ENCODE results near the gene SOX2. TPM values are rescaled to one million over a fixed set of nuclear protein-coding genes. Genes with fewer than 3 reads are reported as not detected.

The SOX2 gene
- total RNA-seq, 1 donor from 2014 or later: not detected

- peaks cover 98% of the 10 kb centered on the region for H3K27me3 Mint-ChIP-seq (ENCODE audit: low read depth)
These were observed 14.9 kb downstream of the SOX2 start for GRCh38 chr3:181726351-181727330.

DNA sequence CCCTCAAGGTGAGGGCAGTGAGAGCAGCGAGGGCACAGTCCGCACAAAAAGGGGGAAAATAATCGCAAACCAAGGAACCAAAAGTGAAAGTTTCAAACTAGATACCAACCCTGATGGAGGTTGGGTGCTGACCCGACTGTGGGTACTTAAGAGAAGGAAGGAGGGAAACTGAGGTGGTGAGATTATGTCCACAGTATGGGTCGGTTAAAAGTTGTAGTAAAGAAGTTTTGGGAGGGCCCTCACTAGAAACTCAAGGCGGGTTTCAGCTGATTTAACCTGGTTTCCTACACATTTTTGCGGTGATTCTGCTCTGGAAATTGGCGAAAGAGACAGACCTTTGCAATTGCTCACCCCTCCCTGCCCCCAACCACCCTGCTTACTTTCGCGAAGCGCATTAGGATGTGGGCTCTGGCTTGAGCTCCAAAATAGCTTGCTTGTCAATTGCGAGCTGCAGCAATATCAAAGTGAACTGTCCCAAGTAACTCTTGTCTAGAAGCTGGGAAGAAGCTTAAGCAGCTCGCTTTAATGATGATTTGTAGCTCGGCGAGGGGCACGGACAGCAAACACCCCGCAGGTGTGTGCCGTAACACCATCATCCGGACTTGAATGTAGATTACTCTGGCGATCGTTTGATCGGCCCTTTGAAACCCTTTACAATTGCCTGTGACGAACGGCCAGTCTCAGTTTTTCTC lies 15.8 kb downstream of the SOX2 start:
- DNase-seq (ENCODE audit: low spot score in 2 of 2, unreplicated experiment in 2 of 2): no peak
- peaks cover 14% of the 10 kb centered on the region for H3K4me1 Mint-ChIP-seq
- peaks cover 96% of the 10 kb centered on the region for H3K27me3 Mint-ChIP-seq (ENCODE audit: low read depth)
- peak overlapping the region; percentile 48 for H3K4me3 Mint-ChIP-seq
- TF ChIP-seq, protein P1, sequence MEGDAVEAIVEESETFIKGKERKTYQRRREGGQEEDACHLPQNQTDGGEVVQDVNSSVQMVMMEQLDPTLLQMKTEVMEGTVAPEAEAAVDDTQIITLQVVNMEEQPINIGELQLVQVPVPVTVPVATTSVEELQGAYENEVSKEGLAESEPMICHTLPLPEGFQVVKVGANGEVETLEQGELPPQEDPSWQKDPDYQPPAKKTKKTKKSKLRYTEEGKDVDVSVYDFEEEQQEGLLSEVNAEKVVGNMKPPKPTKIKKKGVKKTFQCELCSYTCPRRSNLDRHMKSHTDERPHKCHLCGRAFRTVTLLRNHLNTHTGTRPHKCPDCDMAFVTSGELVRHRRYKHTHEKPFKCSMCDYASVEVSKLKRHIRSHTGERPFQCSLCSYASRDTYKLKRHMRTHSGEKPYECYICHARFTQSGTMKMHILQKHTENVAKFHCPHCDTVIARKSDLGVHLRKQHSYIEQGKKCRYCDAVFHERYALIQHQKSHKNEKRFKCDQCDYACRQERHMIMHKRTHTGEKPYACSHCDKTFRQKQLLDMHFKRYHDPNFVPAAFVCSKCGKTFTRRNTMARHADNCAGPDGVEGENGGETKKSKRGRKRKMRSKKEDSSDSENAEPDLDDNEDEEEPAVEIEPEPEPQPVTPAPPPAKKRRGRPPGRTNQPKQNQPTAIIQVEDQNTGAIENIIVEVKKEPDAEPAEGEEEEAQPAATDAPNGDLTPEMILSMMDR (IDR thresholded peaks at IDR 0.05; ENCODE audit: unreplicated experiment): no peak
- no peaks in the 10 kb centered on the region for H3K9me3 Mint-ChIP-seq
- H3K36me3 Mint-ChIP-seq: no peaks in the 10 kb centered on the region
- H3K27ac Mint-ChIP-seq: no peak overlapping the region

More at GRCh38 chr3:181726351-181727330, 14.9 kb downstream of the SOX2 start:
- peaks cover 14% of the 10 kb centered on the region for H3K4me1 Mint-ChIP-seq
- no peaks in the 10 kb centered on the region for H3K36me3 Mint-ChIP-seq
- no peak for DNase-seq (ENCODE audit: low spot score in 2 of 2, unreplicated experiment in 2 of 2)
- peak overlapping the region; percentile 48 for H3K4me3 Mint-ChIP-seq
- H3K9me3 Mint-ChIP-seq: no peaks in the 10 kb centered on the region
- TF ChIP-seq, protein P1 (IDR thresholded peaks at IDR 0.05; ENCODE audit: unreplicated experiment): no peak
- no peak overlapping the region for H3K27ac Mint-ChIP-seq

DNA sequence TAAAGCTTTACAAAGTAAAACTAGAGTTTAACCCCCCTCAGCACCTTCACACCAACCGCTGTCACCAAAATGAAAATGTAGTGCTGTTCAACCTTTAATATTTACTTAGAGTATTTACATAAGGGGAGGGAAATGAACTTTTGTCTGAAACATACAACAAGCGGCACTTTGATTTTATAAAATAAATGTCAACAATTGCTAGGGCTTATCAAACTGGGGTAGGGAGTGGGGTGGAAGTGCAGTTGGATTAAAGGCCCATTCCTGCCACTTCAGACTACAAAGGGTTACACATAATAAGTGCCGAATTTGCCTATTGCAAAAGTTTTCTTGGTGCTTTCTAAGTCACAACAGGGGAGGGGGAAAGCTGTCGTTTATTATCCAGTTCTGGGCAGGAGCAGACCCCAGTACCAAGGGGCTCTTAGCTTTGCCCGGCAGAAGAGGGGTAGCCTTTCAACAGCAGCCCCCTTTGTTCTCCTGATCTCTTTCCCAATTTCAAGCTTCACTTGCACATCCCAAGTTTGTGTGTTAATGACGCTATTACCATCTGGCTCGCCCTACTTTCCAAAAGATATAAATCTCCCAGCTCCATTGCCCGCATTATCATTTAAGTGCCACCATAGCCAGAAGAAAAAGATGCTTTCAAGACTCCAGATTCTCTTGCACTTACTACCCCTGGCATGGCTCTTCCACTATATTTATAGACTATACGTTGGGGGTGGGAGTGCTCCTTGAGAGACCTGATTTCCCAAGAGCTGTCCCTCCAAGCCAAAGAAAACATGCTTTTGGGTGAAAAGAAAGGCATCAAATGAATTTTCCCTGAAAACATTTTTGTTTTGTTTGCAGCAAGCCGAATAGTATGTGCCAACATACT lies 17.0 kb downstream of the SOX2 start:
- H3K4me1 Mint-ChIP-seq: peaks cover 14% of the 10 kb centered on the region
- H3K27me3 Mint-ChIP-seq (ENCODE audit: low read depth): peaks cover 92% of the 10 kb centered on the region
- no peak for DNase-seq (ENCODE audit: low spot score in 2 of 2, unreplicated experiment in 2 of 2)
- no peak overlapping the region for H3K27ac Mint-ChIP-seq
- H3K4me3 Mint-ChIP-seq: no peak overlapping the region
- TF ChIP-seq, protein P1 (IDR thresholded peaks at IDR 0.05; ENCODE audit: unreplicated experiment): no peak
- no peaks in the 10 kb centered on the region for H3K9me3 Mint-ChIP-seq
- H3K36me3 Mint-ChIP-seq: no peaks in the 10 kb centered on the region

GRCh38 chr3:181729341-181729869 lies 17.7 kb downstream of the SOX2 start:
- no peak for DNase-seq (ENCODE audit: low spot score in 2 of 2, unreplicated experiment in 2 of 2)
- no peaks in the 10 kb centered on the region for H3K9me3 Mint-ChIP-seq

More at GRCh38 chr3:181729341-181729869, 17.7 kb downstream of the SOX2 start:
- Mint-ChIP-seq H3K27me3 (ENCODE audit: low read depth) (peaks cover 90% of the 10 kb centered on the region), H3K4me1 (peaks cover 14% of the 10 kb centered on the region), H3K27ac (no peak overlapping the region), H3K4me3 (no peak overlapping the region), H3K36me3 (no peaks in the 10 kb centered on the region)
- TF ChIP-seq, protein P1 (IDR thresholded peaks at IDR 0.05; ENCODE audit: unreplicated experiment): no peak

All from mesothelial cell of epicardium (in vitro differentiated cells).